H1 (cell line): ENCODE results near the gene UNK. TPM values are rescaled to one million over a fixed set of nuclear protein-coding genes. Genes with fewer than 3 reads are reported as not detected.

Source experiments
- BACH1 ChIP-seq: IDR thresholded peaks from 2 replicates; pipeline ENCODE4 v1.6.1; 2012; ENCODE audit warnings: low read length, improper control_type of control experiment
- CHD1 ChIP-seq: IDR thresholded peaks from 2 replicates; pipeline ENCODE4 v1.6.1; 2012; ENCODE audit warnings: low read depth, low read length, improper control_type of control experiment
- CHD2 ChIP-seq: IDR thresholded peaks from 2 replicates; pipeline ENCODE4 v1.6.1; 2012; ENCODE audit warnings: low read length, improper control_type of control experiment
- JUN ChIP-seq: IDR thresholded peaks from 2 replicates; pipeline ENCODE4 v1.6.1; 2011; ENCODE audit warnings: low read depth, mild to moderate bottlenecking, improper control_type of control experiment, low read length
- KDM5A ChIP-seq: fragments of 200-600 bp; IDR thresholded peaks from 2 replicates; pipeline ENCODE4 v1.7.1; 2012; ENCODE audit warnings: mild to moderate bottlenecking, low read length, inconsistent platforms, mixed read lengths
- MAFK ChIP-seq: IDR thresholded peaks from 2 replicates; pipeline ENCODE4 v1.6.1; 2012; ENCODE audit warnings: low read depth, mild to moderate bottlenecking, improper control_type of control experiment, low read length
- RFX5 ChIP-seq: IDR thresholded peaks from 2 replicates; pipeline ENCODE4 v1.6.1; 2011; ENCODE audit warnings: low read depth, low read length, improper control_type of control experiment, borderline replicate concordance
- SIX5 ChIP-seq: IDR thresholded peaks from 2 replicates; pipeline ENCODE4 v1.6.1; 2011; ENCODE audit warnings: mild to moderate bottlenecking, low read depth, low read length
- polyA plus RNA-seq, 7 experiments: library from polyadenylated mRNA; depleted of rRNA in 3 of 7; stranded (reverse) in 5 of 7; unstranded in 2 of 7; fragments of >200 nt in 5 of 7; fragments of 200-250 nt in 2 of 7; gene quantifications; 1 replicate in 5 of 7; 2 replicates in 1 of 7; 4 replicates in 1 of 7; pipeline versions ENCODE4 v1.2.1 to v1.2.3, GENCODE V29; 2011 to 2013; ENCODE audit warnings: missing spikeins in 2 of 7, mixed read lengths in 2 of 7
- total RNA-seq: library from RNA; stranded (reverse); fragmentation: NEBNext Ultra II Directional; extraction: Animal tissue kit (Norgen Biotek cat#: 25700); gene quantifications from 2 replicates; pipeline ENCODE4 v1.2.1, GENCODE V29; 2021
- TF ChIP-seq, protein P1 (sequence below): fragments of 300-600 bp; sonication (generic); IDR thresholded peaks from 2 replicates; pipeline ENCODE4 v1.7.1; 2012; ENCODE audit warnings: low read length, moderate library complexity, mild to moderate bottlenecking, inconsistent platforms; ENCODE audit not compliant: insufficient replicate concordance
- TF ChIP-seq, protein P2 (sequence below), 3 experiments: IDR thresholded peaks; 1 replicate in 2 of 3; 2 replicates in 1 of 3; pipeline versions ENCODE4 v1.5.1 to v1.6.1; 2011; ENCODE audit warnings: low read length in 3 of 3, mild to moderate bottlenecking in 3 of 3, inconsistent platforms in 2 of 3, low read depth in 1 of 3, moderate library complexity in 1 of 3; ENCODE audit not compliant: insufficient read depth in 1 of 3; ENCODE audit errors: control extremely low read depth in 1 of 3

Gene UNK
- total and polyA plus RNA-seq, 2 of the 8 experiments (the other 6 are each of a cell fraction or from before 2014, with no cell fraction given) = 24.2 to 33.3 TPM

DNA sequence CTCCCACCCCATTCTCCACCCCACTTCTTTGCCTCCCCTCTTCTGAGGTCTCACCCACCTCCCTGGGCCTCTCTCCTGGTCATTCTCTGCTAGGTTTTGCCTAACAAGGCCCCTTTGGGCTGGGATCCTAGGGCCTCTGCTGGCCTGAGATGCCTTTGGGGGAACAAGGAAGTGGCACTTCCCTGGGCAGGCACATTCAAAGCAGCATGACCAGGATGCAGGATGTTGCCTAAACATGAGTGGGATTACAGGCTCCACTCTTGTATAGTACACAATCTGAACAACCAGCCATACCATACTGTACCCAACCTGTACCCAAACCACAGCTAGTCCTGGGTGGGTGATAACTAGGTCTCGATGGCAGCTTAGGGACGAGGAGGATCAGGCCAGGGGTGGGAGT is 28.6 kb upstream of the UNK start (continued):
- TF ChIP-seq, protein P1, sequence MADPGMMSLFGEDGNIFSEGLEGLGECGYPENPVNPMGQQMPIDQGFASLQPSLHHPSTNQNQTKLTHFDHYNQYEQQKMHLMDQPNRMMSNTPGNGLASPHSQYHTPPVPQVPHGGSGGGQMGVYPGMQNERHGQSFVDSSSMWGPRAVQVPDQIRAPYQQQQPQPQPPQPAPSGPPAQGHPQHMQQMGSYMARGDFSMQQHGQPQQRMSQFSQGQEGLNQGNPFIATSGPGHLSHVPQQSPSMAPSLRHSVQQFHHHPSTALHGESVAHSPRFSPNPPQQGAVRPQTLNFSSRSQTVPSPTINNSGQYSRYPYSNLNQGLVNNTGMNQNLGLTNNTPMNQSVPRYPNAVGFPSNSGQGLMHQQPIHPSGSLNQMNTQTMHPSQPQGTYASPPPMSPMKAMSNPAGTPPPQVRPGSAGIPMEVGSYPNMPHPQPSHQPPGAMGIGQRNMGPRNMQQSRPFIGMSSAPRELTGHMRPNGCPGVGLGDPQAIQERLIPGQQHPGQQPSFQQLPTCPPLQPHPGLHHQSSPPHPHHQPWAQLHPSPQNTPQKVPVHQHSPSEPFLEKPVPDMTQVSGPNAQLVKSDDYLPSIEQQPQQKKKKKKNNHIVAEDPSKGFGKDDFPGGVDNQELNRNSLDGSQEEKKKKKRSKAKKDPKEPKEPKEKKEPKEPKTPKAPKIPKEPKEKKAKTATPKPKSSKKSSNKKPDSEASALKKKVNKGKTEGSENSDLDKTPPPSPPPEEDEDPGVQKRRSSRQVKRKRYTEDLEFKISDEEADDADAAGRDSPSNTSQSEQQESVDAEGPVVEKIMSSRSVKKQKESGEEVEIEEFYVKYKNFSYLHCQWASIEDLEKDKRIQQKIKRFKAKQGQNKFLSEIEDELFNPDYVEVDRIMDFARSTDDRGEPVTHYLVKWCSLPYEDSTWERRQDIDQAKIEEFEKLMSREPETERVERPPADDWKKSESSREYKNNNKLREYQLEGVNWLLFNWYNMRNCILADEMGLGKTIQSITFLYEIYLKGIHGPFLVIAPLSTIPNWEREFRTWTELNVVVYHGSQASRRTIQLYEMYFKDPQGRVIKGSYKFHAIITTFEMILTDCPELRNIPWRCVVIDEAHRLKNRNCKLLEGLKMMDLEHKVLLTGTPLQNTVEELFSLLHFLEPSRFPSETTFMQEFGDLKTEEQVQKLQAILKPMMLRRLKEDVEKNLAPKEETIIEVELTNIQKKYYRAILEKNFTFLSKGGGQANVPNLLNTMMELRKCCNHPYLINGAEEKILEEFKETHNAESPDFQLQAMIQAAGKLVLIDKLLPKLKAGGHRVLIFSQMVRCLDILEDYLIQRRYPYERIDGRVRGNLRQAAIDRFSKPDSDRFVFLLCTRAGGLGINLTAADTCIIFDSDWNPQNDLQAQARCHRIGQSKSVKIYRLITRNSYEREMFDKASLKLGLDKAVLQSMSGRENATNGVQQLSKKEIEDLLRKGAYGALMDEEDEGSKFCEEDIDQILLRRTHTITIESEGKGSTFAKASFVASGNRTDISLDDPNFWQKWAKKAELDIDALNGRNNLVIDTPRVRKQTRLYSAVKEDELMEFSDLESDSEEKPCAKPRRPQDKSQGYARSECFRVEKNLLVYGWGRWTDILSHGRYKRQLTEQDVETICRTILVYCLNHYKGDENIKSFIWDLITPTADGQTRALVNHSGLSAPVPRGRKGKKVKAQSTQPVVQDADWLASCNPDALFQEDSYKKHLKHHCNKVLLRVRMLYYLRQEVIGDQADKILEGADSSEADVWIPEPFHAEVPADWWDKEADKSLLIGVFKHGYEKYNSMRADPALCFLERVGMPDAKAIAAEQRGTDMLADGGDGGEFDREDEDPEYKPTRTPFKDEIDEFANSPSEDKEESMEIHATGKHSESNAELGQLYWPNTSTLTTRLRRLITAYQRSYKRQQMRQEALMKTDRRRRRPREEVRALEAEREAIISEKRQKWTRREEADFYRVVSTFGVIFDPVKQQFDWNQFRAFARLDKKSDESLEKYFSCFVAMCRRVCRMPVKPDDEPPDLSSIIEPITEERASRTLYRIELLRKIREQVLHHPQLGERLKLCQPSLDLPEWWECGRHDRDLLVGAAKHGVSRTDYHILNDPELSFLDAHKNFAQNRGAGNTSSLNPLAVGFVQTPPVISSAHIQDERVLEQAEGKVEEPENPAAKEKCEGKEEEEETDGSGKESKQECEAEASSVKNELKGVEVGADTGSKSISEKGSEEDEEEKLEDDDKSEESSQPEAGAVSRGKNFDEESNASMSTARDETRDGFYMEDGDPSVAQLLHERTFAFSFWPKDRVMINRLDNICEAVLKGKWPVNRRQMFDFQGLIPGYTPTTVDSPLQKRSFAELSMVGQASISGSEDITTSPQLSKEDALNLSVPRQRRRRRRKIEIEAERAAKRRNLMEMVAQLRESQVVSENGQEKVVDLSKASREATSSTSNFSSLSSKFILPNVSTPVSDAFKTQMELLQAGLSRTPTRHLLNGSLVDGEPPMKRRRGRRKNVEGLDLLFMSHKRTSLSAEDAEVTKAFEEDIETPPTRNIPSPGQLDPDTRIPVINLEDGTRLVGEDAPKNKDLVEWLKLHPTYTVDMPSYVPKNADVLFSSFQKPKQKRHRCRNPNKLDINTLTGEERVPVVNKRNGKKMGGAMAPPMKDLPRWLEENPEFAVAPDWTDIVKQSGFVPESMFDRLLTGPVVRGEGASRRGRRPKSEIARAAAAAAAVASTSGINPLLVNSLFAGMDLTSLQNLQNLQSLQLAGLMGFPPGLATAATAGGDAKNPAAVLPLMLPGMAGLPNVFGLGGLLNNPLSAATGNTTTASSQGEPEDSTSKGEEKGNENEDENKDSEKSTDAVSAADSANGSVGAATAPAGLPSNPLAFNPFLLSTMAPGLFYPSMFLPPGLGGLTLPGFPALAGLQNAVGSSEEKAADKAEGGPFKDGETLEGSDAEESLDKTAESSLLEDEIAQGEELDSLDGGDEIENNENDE = no peak
- TF ChIP-seq JUN (no peak), SIX5 (no peak), KDM5A (no peak), BACH1 (no peak), RFX5 (no peak), CHD2 (no peak), MAFK (no peak), CHD1 (no peak)
- TF ChIP-seq, protein P2, sequence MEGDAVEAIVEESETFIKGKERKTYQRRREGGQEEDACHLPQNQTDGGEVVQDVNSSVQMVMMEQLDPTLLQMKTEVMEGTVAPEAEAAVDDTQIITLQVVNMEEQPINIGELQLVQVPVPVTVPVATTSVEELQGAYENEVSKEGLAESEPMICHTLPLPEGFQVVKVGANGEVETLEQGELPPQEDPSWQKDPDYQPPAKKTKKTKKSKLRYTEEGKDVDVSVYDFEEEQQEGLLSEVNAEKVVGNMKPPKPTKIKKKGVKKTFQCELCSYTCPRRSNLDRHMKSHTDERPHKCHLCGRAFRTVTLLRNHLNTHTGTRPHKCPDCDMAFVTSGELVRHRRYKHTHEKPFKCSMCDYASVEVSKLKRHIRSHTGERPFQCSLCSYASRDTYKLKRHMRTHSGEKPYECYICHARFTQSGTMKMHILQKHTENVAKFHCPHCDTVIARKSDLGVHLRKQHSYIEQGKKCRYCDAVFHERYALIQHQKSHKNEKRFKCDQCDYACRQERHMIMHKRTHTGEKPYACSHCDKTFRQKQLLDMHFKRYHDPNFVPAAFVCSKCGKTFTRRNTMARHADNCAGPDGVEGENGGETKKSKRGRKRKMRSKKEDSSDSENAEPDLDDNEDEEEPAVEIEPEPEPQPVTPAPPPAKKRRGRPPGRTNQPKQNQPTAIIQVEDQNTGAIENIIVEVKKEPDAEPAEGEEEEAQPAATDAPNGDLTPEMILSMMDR (IDR thresholded peaks at IDR 0.05; ENCODE audit: control extremely low read depth in 1 of 3, insufficient read depth in 1 of 3, low read depth in 1 of 3, low read length in 3 of 3) = no peak
